Measurements from ENCODE around the gene ADAMTS18. TPM values are rescaled to one million over a fixed set of nuclear protein-coding genes. Genes with fewer than 3 reads are reported as not detected.

Gene ADAMTS18
- total RNA-seq, 1 donor from 2014 or later, result 14.5 TPM

GRCh38 chr16:77399066-77399465 lies 35.8 kb downstream of the ADAMTS18 start:
- DNase-seq (ENCODE audit: extremely low read depth, low read depth, low spot score), result no peak

- no peak for DNase-seq (ENCODE audit: extremely low read depth, low read depth, low spot score)
Measured at GRCh38 chr16:77398495-77398894, 36.3 kb downstream of the ADAMTS18 start.

- DNase-seq (ENCODE audit: extremely low read depth, low read depth, low spot score), result no peak
Measured at GRCh38 chr16:77396461-77396860, 38.4 kb downstream of the ADAMTS18 start.

GRCh38 chr16:77394699-77395098 lies 40.1 kb downstream of the ADAMTS18 start:
- no peak for DNase-seq (ENCODE audit: extremely low read depth, low read depth, low spot score)

- no peak for DNase-seq (ENCODE audit: extremely low read depth, low read depth, low spot score)
Measured at GRCh38 chr16:77393955-77394354, 40.9 kb downstream of the ADAMTS18 start.

- no peak for DNase-seq (ENCODE audit: extremely low read depth, low read depth, low spot score)
Measured at GRCh38 chr16:77387815-77388209, 47.0 kb downstream of the ADAMTS18 start.

- DNase-seq (ENCODE audit: extremely low read depth, low read depth, low spot score), result no peak
Measured at GRCh38 chr16:77386831-77387814, 47.7 kb downstream of the ADAMTS18 start.

GRCh38 chr16:77385481-77385880 lies 49.4 kb downstream of the ADAMTS18 start:
- no peak for DNase-seq (ENCODE audit: extremely low read depth, low read depth, low spot score)

- no peak for DNase-seq (ENCODE audit: extremely low read depth, low read depth, low spot score)
Measured at GRCh38 chr16:77383606-77384187, 51.1 kb downstream of the ADAMTS18 start.

GRCh38 chr16:77376358-77376757 lies 58.5 kb downstream of the ADAMTS18 start:
- no peak for DNase-seq (ENCODE audit: extremely low read depth, low read depth, low spot score)

- DNase-seq (ENCODE audit: extremely low read depth, low read depth, low spot score), result no peak
Measured at GRCh38 chr16:77375396-77375795, 59.4 kb downstream of the ADAMTS18 start.

GRCh38 chr16:77374384-77374783 lies 60.5 kb downstream of the ADAMTS18 start:
- DNase-seq (ENCODE audit: extremely low read depth, low read depth, low spot score), result no peak

- no peak for DNase-seq (ENCODE audit: extremely low read depth, low read depth, low spot score)
Measured at GRCh38 chr16:77373726-77374125, 61.1 kb downstream of the ADAMTS18 start.

GRCh38 chr16:77364770-77365169 lies 70.1 kb downstream of the ADAMTS18 start:
- no peak for DNase-seq (ENCODE audit: extremely low read depth, low read depth, low spot score)

GRCh38 chr16:77359065-77359502 lies 75.8 kb downstream of the ADAMTS18 start:
- DNase-seq (ENCODE audit: extremely low read depth, low read depth, low spot score), result no peak

GRCh38 chr16:77353587-77354263 lies 81.1 kb downstream of the ADAMTS18 start:
- DNase-seq (ENCODE audit: extremely low read depth, low read depth, low spot score), result no peak

GRCh38 chr16:77344341-77344740 lies 90.5 kb downstream of the ADAMTS18 start:
- no peak for DNase-seq (ENCODE audit: extremely low read depth, low read depth, low spot score)

GRCh38 chr16:77336637-77337036 lies 98.2 kb downstream of the ADAMTS18 start:
- no peak for DNase-seq (ENCODE audit: extremely low read depth, low read depth, low spot score)

- DNase-seq (ENCODE audit: extremely low read depth, low read depth, low spot score), result no peak
Measured at GRCh38 chr16:77335652-77336234, 99.1 kb downstream of the ADAMTS18 start.

- DNase-seq (ENCODE audit: extremely low read depth, low read depth, low spot score), result no peak
Measured at GRCh38 chr16:77332792-77333191, 102.0 kb downstream of the ADAMTS18 start.

Measured in glomerular endothelial cell (primary cell).